Trophoblast cell (in vitro differentiated cells and primary cell): ENCODE results near the gene IGSF8.

ENCODE experiments used
- DNase-seq, 2 donors: peaks; one replicate each; pipeline ENCODE4 v3.0.0-alpha.2; 2016
- H2AFZ ChIP-seq: 2 replicates; pipeline ENCODE4 v1.6.1; 2013; ENCODE audit warnings: low read length, moderate library complexity, mild to moderate bottlenecking; ENCODE audit not compliant: insufficient read depth, poor library complexity
- H2AK5ac ChIP-seq: 2 replicates; pipeline ENCODE4 v1.6.1; 2013; ENCODE audit warnings: mild to moderate bottlenecking, low read length
- H2BK120ac ChIP-seq: 2 replicates; pipeline ENCODE4 v1.6.1; 2013; ENCODE audit warnings: low read length, mild to moderate bottlenecking, moderate library complexity; ENCODE audit not compliant: insufficient read depth, poor library complexity
- H2BK12ac ChIP-seq: 2 replicates; pipeline ENCODE4 v1.6.1; 2013; ENCODE audit warnings: mild to moderate bottlenecking, low read length, moderate library complexity
- H2BK5ac ChIP-seq: 2 replicates; pipeline ENCODE4 v1.6.1; 2013; ENCODE audit warnings: low read length, low read depth, moderate library complexity, mild to moderate bottlenecking; ENCODE audit not compliant: poor library complexity
- H3K14ac ChIP-seq: 2 replicates; pipeline ENCODE4 v1.6.1; 2013; ENCODE audit warnings: mild to moderate bottlenecking, low read length
- H3K18ac ChIP-seq: 2 replicates; pipeline ENCODE4 v1.6.1; 2013; ENCODE audit warnings: mild to moderate bottlenecking, low read length
- H3K23ac ChIP-seq: 2 replicates; pipeline ENCODE4 v1.6.1; 2013; ENCODE audit warnings: low read length
- H3K27ac ChIP-seq: 2 replicates; pipeline ENCODE4 v1.5.1; 2013; ENCODE audit warnings: low read depth, mild to moderate bottlenecking, inconsistent platforms, low read length, moderate library complexity
- H3K27me3 ChIP-seq: 2 replicates; pipeline ENCODE4 v1.6.1; 2013; ENCODE audit warnings: inconsistent platforms, mild to moderate bottlenecking, low read length, moderate library complexity; ENCODE audit not compliant: insufficient read depth
- H3K36me3 ChIP-seq, 2 experiments: 1 replicate in 1 of 2; 2 replicates in 1 of 2; pipeline ENCODE4 v1.6.1; 2013; ENCODE audit warnings: low read length in 2 of 2, mild to moderate bottlenecking in 2 of 2, moderate library complexity in 1 of 2; ENCODE audit not compliant: insufficient read depth in 2 of 2, control insufficient read depth in 1 of 2
- H3K4ac ChIP-seq: 2 replicates; pipeline ENCODE4 v1.6.1; 2013; ENCODE audit warnings: low read depth, mild to moderate bottlenecking, low read length, moderate library complexity
- H3K4me1 ChIP-seq, 2 experiments: 1 replicate in 1 of 2; 2 replicates in 1 of 2; pipeline ENCODE4 v1.6.1; 2013; ENCODE audit warnings: low read length in 2 of 2, mild to moderate bottlenecking in 2 of 2, moderate library complexity in 1 of 2; ENCODE audit not compliant: insufficient read depth in 2 of 2, control insufficient read depth in 1 of 2
- H3K4me2 ChIP-seq: 2 replicates; pipeline ENCODE4 v1.6.1; 2013; ENCODE audit warnings: inconsistent platforms, mild to moderate bottlenecking, low read length, moderate library complexity
- H3K4me3 ChIP-seq: 2 replicates; pipeline ENCODE4 v1.5.1; 2013; ENCODE audit warnings: mild to moderate bottlenecking, low read depth, low read length, inconsistent platforms
- H3K79me1 ChIP-seq: one replicate; pipeline ENCODE4 v1.6.1; 2013; ENCODE audit warnings: low read length
- H3K79me2 ChIP-seq: 2 replicates; pipeline ENCODE4 v1.6.1; 2013; ENCODE audit warnings: low read length, mild to moderate bottlenecking; ENCODE audit not compliant: control insufficient read depth, insufficient read depth, poor library complexity
- H3K9ac ChIP-seq: 2 replicates; pipeline ENCODE4 v1.6.1; 2013; ENCODE audit warnings: mild to moderate bottlenecking, low read length
- H3K9me3 ChIP-seq: 2 replicates; pipeline ENCODE4 v1.6.1; 2013; ENCODE audit warnings: low read depth, mild to moderate bottlenecking, control low read depth, inconsistent platforms, low read length; ENCODE audit not compliant: insufficient read depth
- H4K12ac ChIP-seq: 2 replicates; pipeline ENCODE4 v1.6.1; 2013; ENCODE audit warnings: low read depth, mild to moderate bottlenecking, low read length, moderate library complexity
- H4K8ac ChIP-seq: 2 replicates; pipeline ENCODE4 v1.6.1; 2013; ENCODE audit warnings: low read depth, mild to moderate bottlenecking, low read length, moderate library complexity
- H4K91ac ChIP-seq: one replicate; pipeline ENCODE4 v1.6.1; 2013; ENCODE audit warnings: low read depth, mild to moderate bottlenecking, low read length, moderate library complexity
- WGBS: extraction: QIAGEN DNeasy Blood & Tissue Kit; methylation state at CpG from one replicate; pipeline ENCODE4 v1.1.7; 2013; ENCODE audit warnings: missing lambda C conversion rate; ENCODE audit not compliant: insufficient read length, insufficient coverage; ENCODE audit errors: extremely low coverage; 5-methylcytosine and 5-hydroxymethylcytosine counted together

Gene IGSF8

DNA sequence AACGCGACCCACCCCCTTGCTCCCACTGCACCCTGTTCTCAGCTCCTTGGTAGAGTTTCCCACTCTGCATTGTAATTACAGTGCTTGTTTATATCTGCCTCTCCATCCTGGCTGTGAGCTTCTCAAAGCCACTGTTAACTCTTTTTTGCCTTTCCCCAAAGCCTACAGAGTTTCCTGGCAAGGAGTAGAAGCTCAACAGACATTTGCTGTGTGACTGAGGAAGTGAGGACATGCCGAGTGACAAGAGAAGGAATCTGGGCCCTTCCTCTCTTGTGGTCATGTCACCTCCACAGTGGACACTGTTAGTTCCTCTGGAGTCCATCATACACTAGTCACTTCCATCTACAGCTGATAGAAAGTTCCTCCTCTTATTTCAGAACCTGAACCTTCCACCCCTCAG lies 6.1 kb upstream of the IGSF8 start:
- Histone ChIP-seq H3K27ac (no peak overlapping the region), H3K14ac (no peak overlapping the region), H3K23ac (no peak overlapping the region), H2BK12ac (no peak overlapping the region), H3K36me3 (no peaks in the 10 kb centered on the region), H2BK5ac (no peak overlapping the region), H3K79me1 (no peaks in the 10 kb centered on the region), H3K4ac (no peak overlapping the region), H3K9ac (no peak overlapping the region), H2AK5ac (no peak overlapping the region), H4K12ac (no peak overlapping the region), H3K18ac (no peak overlapping the region), H2BK120ac (no peak overlapping the region), H2AFZ (no peak overlapping the region), H3K9me3 (no peaks in the 10 kb centered on the region), H3K4me1 (peaks cover 3 to 4% of the 10 kb centered on the region in 2 experiments), H4K8ac (no peak overlapping the region), H3K4me2 (no peak overlapping the region), H3K27me3 (no peaks in the 10 kb centered on the region), H3K79me2 (no peaks in the 10 kb centered on the region), H3K4me3 (no peak overlapping the region), H4K91ac (no peak overlapping the region)
- WGBS, result no CpG with 5 or more reads among the region's 3 CpGs
- DNase-seq, result no peak

DNA sequence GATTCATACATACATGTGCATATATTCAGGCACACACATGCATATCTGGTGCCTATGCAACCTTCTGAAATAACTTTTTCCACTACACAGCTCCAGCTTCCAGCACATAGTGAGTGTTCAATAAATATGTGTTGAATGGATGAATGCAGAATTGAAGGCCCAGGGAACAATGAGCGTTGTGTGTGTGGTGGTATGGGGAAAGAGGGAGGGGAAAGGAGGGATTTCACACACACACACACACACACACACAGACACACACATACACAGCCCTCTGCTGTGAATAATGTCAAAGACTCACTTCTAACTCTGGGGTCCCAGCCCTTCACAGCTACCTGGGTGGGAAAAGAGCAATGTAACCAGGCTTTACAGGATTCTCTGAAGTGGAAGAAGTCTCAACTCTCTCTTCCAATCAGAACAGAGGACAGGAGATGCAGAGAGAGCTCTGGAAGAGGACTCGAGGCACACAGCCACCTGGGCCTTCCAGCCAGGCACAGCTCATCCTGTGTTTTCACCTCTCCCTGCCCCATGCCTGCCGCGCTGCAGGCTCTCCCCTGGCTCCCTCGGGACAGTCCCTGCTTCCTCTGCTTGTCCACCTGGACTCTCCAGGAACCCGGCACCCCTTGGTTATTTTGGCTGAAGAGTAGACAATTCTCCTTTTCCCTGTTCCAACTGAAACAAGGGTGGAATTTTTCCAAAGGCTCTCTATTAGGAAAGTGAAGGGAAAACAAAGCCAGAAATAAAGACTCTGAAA lies 5.4 kb upstream of the IGSF8 start:
- no peaks in the 10 kb centered on the region for H3K9me3 ChIP-seq
- H2BK5ac ChIP-seq, result no peak overlapping the region
- H2AK5ac ChIP-seq, result no peak overlapping the region
- DNase-seq, result no peak
- no peak overlapping the region for H4K8ac ChIP-seq
- H3K79me1 ChIP-seq, result no peaks in the 10 kb centered on the region
- H3K4me3 ChIP-seq, result no peak overlapping the region
- no peaks in the 10 kb centered on the region for H3K79me2 ChIP-seq
- H3K23ac ChIP-seq, result no peak overlapping the region
- H3K18ac ChIP-seq, result no peak overlapping the region
- no peak overlapping the region for H4K12ac ChIP-seq
- H3K27ac ChIP-seq, result no peak overlapping the region
- peaks cover 3 to 6% of the 10 kb centered on the region in 2 experiments for H3K4me1 ChIP-seq
- H3K36me3 ChIP-seq, result no peaks in the 10 kb centered on the region
- no peak overlapping the region for H2AFZ ChIP-seq
- no peak overlapping the region for H4K91ac ChIP-seq
- H3K27me3 ChIP-seq, result no peaks in the 10 kb centered on the region
- no peak overlapping the region for H3K9ac ChIP-seq
- no peak overlapping the region for H3K4ac ChIP-seq
- H2BK120ac ChIP-seq, result no peak overlapping the region
- no peak overlapping the region for H3K14ac ChIP-seq
- no peak overlapping the region for H2BK12ac ChIP-seq
- no CpG with 5 or more reads among the region's 6 CpGs for WGBS
- H3K4me2 ChIP-seq, result no peak overlapping the region

DNA sequence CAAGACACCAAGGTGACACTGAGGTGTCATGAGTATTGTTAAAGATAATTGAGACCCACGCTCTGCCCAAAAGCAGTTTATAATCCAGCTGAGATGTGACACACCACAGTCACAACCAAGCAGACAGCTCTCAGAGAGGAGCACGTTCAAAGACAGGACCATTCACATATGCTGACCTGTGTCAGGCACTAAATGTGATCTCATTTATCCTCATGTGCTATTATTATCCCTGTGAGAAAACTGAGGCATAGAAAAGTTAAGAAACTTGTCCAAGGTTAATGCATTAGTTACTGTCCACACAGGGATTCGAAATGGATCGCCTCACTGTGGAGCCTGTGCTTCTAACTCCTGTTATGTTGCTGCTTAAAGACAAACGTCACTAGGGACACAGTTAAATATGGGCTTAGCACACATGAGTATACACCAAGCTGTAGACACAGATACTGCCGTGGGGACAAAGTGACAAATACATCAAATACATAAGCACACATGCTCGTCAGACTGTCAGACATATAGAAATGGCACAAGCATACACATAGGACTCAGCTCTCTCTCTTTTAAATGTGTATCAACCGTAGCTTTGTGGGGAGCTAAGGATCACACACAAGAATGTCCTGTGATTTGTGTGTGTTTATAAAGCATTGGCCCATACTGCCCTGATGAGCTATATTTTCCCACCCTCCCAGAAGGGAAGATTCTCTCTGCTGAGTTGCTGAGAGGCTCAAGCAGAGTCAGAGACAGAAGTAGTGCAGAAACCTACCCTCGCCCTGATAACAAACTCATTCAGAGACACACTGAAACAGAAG lies 3.5 kb upstream of the IGSF8 start:
- H3K4me3 ChIP-seq, result no peak overlapping the region
- H3K4ac ChIP-seq, result no peak overlapping the region
- no peaks in the 10 kb centered on the region for H3K9me3 ChIP-seq
- H2BK12ac ChIP-seq, result no peak overlapping the region
- no peak overlapping the region for H2BK120ac ChIP-seq
- H4K91ac ChIP-seq, result no peak overlapping the region
- no peaks in the 10 kb centered on the region for H3K27me3 ChIP-seq
- no peak overlapping the region for H2AFZ ChIP-seq
- no peak for DNase-seq
- WGBS, result no CpG with 5 or more reads among the region's 9 CpGs
- H3K4me2 ChIP-seq, result no peak overlapping the region
- H3K27ac ChIP-seq, result no peak overlapping the region
- H2BK5ac ChIP-seq, result no peak overlapping the region
- H3K79me1 ChIP-seq, result peaks cover 2% of the 10 kb centered on the region
- peaks cover 13% of the 10 kb centered on the region in 2 experiments for H3K4me1 ChIP-seq
- H3K36me3 ChIP-seq, result no peaks in the 10 kb centered on the region
- H3K23ac ChIP-seq, result no peak overlapping the region
- no peak overlapping the region for H4K12ac ChIP-seq
- no peak overlapping the region for H2AK5ac ChIP-seq
- H3K9ac ChIP-seq, result no peak overlapping the region
- H3K14ac ChIP-seq, result no peak overlapping the region
- no peaks in the 10 kb centered on the region for H3K79me2 ChIP-seq
- no peak overlapping the region for H3K18ac ChIP-seq
- H4K8ac ChIP-seq, result no peak overlapping the region

DNA sequence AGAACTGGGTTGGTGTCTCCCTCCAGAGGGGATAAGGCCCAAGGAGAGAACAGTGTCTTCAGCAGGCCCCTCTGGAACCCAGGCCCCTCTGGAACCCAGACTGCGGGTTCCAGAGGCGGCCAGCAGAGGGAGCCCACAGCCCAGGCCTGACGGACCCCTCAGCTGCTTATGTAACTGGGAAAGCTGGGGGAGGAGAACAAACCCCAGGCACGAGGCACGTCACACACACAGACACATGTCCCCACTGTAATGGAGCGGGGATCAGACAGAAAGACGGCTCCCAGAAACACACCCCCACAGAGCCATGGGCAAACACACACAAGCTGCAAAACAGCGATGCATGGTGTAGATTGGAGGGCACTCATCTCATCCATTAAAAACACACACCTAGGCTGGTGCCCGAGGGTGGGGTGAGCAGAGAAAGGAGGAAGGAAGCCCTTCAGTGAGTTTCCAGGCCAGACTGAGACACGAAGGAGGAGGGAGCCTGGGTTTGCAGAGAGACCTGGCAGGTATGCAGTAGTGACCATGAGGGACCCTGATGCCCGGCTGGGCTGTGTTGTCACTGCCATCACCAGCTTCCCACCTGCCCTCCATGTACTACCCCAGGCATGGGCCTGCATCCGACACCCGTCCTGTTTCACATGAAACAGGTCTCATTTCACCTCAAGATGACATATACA lies 2.8 kb upstream of the IGSF8 start:
- H3K27ac ChIP-seq, result no peak overlapping the region
- no peak overlapping the region for H4K91ac ChIP-seq
- no peak overlapping the region for H4K8ac ChIP-seq
- H3K36me3 ChIP-seq, result no peaks in the 10 kb centered on the region
- H3K4me2 ChIP-seq, result peak overlapping the region; percentile 43
- no peak overlapping the region for H4K12ac ChIP-seq
- peaks cover 18 to 20% of the 10 kb centered on the region in 2 experiments for H3K4me1 ChIP-seq
- no peak overlapping the region for H3K9ac ChIP-seq
- WGBS, result no CpG with 5 or more reads among the region's 13 CpGs
- H3K23ac ChIP-seq, result no peak overlapping the region
- DNase-seq, result peak; percentile 33 to 73
- H2BK120ac ChIP-seq, result no peak overlapping the region
- H2AFZ ChIP-seq, result no peak overlapping the region
- H3K79me2 ChIP-seq, result no peaks in the 10 kb centered on the region
- H2BK12ac ChIP-seq, result no peak overlapping the region
- no peak overlapping the region for H3K18ac ChIP-seq
- H3K4ac ChIP-seq, result no peak overlapping the region
- H2BK5ac ChIP-seq, result no peak overlapping the region
- H3K27me3 ChIP-seq, result no peaks in the 10 kb centered on the region
- no peak overlapping the region for H3K14ac ChIP-seq
- no peaks in the 10 kb centered on the region for H3K9me3 ChIP-seq
- H2AK5ac ChIP-seq, result no peak overlapping the region
- peaks cover 2% of the 10 kb centered on the region for H3K79me1 ChIP-seq
- peak overlapping the region; percentile 14 for H3K4me3 ChIP-seq
